ENCODE measurements around the gene KIF1C. TPM values are rescaled to one million over a fixed set of nuclear protein-coding genes. Genes with fewer than 3 reads are reported as not detected.
A peak's percentile ranks its signal among the peaks of the same experiment; 100 is the strongest.

Gene KIF1C
- total RNA-seq, 4 donors from 2014 or later, result 87.6 to 140 (median 100) TPM

DNA sequence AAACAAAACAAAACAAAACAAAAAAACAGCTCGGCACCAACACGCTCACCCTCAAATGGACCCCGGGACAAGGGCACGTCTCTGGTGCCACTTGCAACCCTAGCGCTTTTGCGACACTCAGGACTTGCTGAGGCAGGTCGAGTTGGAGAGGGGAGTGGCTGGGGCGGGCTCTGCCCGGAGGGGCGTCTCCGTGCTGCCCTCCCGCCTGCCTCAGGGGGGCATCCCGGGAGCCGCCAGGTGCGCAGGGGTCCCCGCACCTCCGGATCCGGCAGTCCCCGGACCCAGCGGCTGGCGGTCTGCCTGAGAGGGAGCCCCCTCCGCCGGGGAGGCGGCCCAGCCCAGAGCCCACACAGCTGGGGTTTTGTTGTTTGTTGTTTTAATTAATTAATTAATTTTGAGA is 37.6 kb downstream of the KIF1C start, which contains the start of gene SLC52A1:
Gene SLC52A1 (minus strand): TSS at position 112 of the 400 bp plus-strand sequence. CDS start 820 bp downstream, outside the sequence.
- intact Hi-C loops (cut with DNase I; ENCODE audit: low total_unique reads), result no loop called here
- peak within 1 kb of the TSS; percentile 10 for H3K4me3 ChIP-seq (ENCODE audit: low read depth, poor library complexity, severe bottlenecking)
- 6 to 17% methylated on average over 13 to 22 of the region's 24 CpGs for WGBS, 2 donors
- TF ChIP-seq POLR2A (IDR thresholded peaks at IDR 0.05), result no peak
- TF ChIP-seq, protein P1, sequence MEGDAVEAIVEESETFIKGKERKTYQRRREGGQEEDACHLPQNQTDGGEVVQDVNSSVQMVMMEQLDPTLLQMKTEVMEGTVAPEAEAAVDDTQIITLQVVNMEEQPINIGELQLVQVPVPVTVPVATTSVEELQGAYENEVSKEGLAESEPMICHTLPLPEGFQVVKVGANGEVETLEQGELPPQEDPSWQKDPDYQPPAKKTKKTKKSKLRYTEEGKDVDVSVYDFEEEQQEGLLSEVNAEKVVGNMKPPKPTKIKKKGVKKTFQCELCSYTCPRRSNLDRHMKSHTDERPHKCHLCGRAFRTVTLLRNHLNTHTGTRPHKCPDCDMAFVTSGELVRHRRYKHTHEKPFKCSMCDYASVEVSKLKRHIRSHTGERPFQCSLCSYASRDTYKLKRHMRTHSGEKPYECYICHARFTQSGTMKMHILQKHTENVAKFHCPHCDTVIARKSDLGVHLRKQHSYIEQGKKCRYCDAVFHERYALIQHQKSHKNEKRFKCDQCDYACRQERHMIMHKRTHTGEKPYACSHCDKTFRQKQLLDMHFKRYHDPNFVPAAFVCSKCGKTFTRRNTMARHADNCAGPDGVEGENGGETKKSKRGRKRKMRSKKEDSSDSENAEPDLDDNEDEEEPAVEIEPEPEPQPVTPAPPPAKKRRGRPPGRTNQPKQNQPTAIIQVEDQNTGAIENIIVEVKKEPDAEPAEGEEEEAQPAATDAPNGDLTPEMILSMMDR (IDR thresholded peaks at IDR 0.05), result no peak
- DNase-seq (ENCODE audit: low spot score in 2 of 2), result no peak

DNA sequence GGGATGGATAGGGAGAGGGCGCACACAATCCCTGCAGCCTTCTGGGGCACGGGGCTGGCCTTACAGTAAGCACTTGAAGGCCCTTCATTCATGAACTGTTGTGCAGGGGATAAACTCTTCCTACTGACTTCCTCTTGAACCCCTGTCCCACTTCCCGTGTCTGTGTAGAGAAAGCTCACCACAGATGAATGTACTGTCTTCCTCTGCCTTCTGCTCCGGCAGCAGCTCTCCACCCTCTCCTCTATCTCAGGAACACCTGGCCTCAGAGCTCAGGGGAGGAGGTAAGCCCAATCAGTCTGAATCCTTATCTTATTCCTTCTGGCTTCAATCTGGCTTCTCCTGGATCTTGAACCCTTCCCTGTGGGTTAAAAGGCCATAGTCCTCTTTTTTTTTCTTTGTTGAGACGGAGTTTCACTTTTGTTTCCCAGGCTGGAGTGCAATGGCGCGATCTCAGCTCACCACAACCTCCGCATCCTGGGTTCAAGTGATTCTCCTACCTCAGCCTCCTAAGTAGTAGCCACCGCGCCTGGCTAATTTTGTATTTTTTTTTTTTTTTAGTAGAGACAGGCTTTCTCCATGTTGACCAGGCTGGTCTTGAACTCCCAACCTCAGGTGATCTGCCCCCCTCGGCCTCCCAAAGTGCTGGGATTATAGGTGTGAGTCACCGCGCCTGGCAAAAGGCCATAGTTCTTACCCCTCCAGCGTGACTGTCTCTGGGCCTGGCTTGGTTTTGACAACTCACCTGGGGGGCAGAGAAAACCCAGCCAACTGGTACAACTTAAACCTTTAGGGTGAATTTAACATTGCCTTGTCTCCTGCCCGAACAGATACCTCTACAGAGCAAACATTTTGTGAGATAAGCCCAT is 44.6 kb downstream of the KIF1C start:
- whole genome bisulfite sequencing, 2 donors, result 76% methylated on average over 15 of the region's 15 CpGs
- TF ChIP-seq POLR2A (IDR thresholded peaks at IDR 0.05), result no peak
- TF ChIP-seq, protein P1 (IDR thresholded peaks at IDR 0.05), result no peak
- no peak overlapping the region for H3K4me3 ChIP-seq (ENCODE audit: low read depth, poor library complexity, severe bottlenecking)
- no peak for DNase-seq (ENCODE audit: low spot score in 2 of 2)
- intact Hi-C loops (cut with DNase I; ENCODE audit: low total_unique reads), result no loop called here

DNA sequence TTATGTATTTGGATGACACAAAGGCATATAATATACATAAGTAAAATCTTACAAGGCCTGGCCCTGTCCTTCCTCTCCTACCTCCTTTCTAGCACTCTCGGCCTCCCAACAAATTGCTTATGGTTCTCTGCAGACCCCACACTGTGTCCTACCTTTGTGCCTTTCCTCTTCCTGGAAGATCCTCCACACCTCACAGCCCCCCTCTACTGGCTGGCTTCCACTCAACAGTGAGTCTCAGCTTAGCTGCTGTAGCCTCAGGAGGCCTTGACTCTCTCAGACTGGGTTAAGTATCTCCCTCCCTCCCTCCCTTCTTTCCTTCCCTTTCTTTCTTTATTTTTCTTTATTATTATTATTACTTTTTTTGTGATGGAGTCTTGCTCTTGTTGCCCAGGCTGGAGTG is 45.8 kb downstream of the KIF1C start:
- 100% methylated on average over 1 of the region's 1 CpG for WGBS, 2 donors
- no peak for TF ChIP-seq POLR2A (IDR thresholded peaks at IDR 0.05)
- TF ChIP-seq, protein P1 (IDR thresholded peaks at IDR 0.05), result no peak
- H3K4me3 ChIP-seq (ENCODE audit: low read depth, poor library complexity, severe bottlenecking), result no peak overlapping the region
- intact Hi-C loops (cut with DNase I; ENCODE audit: low total_unique reads), result no loop called here
- no peak for DNase-seq (ENCODE audit: low spot score in 2 of 2)

DNA sequence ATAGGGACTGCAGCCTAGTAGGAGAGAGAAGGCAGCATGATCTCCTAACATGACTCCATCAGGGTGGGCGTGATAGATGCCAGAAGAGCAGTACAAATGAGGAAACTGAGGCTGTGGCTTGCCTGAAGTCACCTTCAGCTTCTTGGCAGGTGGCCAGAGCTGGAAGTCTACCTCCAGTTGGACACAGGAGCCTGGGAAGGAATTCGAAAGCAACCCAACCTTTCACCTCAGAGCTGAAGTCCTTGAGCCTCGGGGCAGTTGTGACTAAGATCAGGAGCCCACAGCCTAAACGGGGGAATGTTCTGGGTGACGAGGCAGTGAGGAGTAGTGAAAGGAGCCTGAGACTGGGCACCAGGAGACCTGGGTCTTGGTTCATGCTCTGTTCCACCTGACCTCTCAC is 46.9 kb downstream of the KIF1C start:
- intact Hi-C loops (cut with DNase I; ENCODE audit: low total_unique reads), result no loop called here
- TF ChIP-seq, protein P1 (IDR thresholded peaks at IDR 0.05), result no peak
- TF ChIP-seq POLR2A (IDR thresholded peaks at IDR 0.05), result no peak
- H3K4me3 ChIP-seq (ENCODE audit: low read depth, poor library complexity, severe bottlenecking), result no peak overlapping the region
- WGBS, 2 donors, result 80 to 90% methylated on average over 5 of the region's 5 CpGs
- no peak for DNase-seq (ENCODE audit: low spot score in 2 of 2)

DNA sequence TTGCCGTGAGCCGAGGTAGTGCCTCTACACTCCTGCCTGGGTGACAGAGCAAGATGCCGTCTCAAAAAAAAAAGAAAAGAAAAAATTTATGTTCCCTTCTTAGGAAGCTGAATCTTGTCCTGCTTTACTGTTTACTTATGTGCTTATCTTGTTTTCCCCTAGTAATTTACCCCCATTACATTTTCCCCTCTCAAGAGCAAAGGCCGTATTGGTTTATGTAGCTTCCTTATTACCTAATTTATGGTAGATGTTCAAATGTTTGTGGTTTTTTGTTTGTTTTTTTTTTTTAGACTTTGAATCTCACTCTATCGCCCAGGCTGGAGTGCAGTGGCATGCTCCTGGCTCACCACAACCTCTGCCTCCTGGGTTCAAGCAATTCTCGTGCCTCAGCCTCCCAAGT is 47.7 kb downstream of the KIF1C start:
- no peak for TF ChIP-seq POLR2A (IDR thresholded peaks at IDR 0.05)
- TF ChIP-seq, protein P1 (IDR thresholded peaks at IDR 0.05), result no peak
- DNase-seq (ENCODE audit: low spot score in 2 of 2), result no peak
- 84 to 86% methylated on average over 6 of the region's 6 CpGs for WGBS, 2 donors
- no peak overlapping the region for H3K4me3 ChIP-seq (ENCODE audit: low read depth, poor library complexity, severe bottlenecking)
- intact Hi-C loops (cut with DNase I; ENCODE audit: low total_unique reads), result no loop called here
